DMS153 (cell line): ENCODE measurements around the gene PTPRT.

Experiments
- DNase-seq: peaks from one replicate; lab custom pipeline; 2025; lab: John Stamatoyannopoulos, UW

PTPRT gene

DNA sequence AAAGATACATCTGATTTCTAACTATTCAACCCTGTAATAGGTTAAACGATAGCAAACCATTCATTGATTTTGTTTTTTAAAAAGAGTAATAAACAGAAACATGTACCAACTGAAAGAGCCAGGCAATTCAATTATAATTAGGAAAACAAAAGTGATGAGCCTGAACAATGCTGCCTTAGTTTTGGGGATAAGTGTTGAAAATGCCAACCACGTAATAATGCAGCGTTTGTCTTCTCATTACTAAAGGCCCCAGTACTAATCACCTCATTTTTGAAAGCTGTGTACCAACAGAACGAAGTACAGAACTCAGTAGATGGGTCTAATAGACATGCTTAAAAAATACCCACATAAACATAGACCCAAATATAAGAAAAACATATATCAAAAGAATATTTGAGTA is 907.9 kb downstream of the PTPRT start:
- no peak for DNase-seq

DNA sequence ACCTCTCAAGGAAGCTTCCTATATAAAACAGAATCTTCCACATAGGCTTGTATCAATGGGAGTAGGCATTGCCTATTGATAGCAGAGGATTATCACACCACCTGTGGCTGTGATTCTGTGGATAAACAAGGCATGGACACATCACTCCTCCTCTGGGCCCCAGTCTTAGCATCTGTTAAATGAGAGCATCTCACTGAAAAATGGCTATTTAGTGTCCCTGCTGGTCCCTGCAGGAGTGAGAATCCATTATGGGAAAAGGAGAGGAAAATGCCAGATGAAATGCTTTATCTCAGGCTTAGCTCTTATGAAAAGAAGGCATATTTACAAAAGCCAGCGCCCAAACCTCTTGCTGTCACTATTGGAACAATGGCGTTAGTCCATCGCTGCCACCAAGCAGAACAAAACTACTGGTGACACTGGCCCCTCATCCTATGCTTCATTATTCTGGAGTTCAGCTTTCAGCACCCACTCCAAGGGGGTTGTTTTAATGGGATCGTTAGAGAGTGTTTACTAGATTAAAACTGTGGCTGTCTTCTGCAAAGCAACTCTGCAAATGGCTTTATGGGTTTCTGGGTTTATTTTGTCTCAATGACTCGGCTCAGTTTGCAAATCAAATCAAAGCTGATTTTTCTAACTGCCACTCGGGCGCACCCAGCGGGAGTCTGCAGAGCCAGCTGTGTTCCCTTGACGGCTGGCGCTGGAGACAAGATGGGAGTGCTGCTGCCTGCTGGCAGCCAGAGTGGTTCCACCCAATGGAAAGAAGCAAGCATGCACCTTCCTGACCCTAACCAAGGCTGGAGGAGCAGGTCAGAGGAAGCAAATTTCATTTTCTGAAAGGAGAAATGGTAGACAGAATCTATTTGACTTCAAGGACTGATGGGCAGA is 912.7 kb downstream of the PTPRT start:
- peak; percentile 72 for DNase-seq

DNA sequence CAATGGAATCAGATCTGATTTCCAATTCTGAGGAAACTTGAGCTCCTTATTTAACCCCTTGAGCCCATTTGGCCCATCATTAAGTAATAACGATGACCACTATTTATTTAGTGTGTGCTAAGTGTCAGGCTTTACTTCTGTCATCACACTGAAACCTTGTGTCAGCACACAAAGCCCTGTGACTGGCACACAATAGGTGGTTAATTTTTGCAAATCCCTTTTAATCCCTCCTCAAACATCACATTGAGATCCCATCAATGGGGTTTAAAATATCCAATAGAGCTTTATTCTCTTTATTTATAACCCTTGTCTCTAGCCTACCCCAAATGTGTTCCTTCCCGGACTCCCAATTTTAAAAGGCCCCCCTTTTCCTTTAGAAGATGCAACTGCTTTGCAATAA is 914.7 kb downstream of the PTPRT start:
- no peak for DNase-seq

DNA sequence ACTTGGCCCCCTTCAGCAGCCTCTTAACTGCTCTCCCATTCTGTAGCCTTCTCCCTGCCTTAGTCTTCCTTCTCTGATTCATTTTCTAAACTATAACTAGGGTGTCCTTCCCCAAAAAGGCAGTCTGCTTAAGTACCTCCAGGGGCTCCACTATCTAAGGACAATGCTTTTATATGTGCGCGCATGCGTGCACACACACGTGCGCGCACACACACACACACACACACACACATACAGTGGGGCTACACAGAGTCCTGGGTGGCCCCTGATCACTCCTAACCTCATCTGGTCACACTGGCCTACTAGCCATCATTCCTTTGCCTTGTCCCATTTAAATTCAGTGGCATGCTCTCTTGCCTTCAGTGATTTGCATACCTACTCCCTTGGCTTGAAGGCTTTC is 917.2 kb downstream of the PTPRT start:
- no peak for DNase-seq

DNA sequence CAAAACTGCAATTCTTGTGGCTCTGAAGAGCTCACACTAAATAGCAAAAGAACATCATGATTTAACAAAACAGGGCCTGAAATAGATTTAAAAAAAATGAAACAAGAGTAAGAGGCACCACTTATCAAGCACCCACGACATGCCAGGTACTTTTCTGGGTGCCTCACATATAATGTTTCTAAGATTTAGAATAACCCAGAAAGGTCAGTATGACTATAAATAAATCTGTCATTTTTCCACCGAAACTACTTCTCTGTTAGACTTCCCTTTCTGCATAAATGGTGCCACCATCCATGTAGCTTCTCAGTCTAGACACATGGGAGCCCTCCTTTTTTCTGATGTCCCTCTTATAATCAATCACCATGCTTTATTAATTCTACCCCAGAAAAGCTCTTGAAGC is 919.2 kb downstream of the PTPRT start:
- DNase-seq, result no peak

DNA sequence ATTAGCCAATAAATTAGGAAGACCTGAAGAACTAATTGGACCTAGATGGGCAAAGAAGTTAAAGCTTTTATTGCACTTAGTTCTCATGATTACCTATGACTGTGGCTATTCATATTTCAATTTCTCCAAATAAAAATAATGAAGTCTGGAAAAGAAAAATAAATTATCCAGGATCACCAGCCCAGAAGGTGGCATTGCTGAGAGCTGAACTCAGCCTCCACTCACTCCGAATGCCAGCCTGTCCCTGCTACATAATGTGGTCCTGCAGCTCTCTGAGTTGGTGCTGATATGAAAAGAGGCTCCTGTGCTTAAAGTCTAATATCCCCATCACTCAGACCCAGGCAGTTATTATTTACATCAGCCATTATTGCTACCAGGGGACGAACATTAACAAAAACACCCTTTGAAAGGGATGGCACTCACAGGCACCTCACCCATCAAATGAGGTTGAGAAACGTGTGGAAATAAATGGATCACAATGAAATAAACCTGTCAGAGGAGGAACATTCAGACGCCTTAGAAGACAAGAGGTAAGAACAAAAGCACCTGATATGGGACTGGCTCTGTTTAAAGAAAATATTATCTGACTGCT is 921.8 kb downstream of the PTPRT start:
- no peak for DNase-seq

DNA sequence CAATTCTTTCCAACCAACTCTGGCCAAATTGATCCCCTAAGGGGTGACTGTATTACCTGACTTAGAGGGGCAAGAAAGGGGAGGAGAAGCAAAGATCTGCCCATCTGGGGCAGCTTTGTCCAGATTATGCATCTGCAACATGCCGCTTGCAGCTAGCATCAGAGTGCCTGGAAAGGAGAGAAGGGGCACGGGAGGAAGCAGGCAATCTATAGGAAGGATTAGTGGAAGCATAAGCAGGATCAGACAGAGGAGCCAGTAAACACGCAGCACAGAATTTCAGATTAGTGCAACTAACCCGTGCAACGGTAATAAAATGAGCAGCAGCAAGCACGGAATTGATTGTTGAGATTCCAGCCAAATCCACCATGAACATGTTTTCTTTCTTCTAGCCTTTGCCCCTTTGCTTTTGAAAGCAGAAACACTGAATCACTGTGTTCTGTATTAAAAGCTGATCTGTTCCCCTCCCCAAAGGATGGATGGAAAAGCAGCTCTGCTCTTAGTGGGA is 927.9 kb downstream of the PTPRT start:
- no peak for DNase-seq

DNA sequence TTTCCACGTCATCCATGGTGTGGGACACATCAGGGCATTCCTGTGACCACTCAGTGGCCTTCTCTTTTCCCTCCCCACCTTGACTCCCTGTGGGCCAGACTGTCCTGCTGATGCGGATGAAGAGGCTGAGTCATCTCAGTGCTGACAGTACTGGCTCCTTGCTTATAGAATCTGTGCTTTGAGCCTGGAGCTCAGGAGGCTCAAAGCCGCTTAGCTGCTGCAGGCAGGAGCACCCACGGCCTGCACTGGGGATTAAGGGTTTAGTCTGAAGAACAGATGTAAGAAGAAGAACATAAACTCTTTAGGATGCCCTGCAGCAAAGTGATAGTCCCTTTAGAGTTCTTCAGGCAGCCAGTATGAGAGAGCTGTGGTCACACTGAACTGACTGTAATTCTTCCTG is 929.5 kb downstream of the PTPRT start:
- no peak for DNase-seq

DNA sequence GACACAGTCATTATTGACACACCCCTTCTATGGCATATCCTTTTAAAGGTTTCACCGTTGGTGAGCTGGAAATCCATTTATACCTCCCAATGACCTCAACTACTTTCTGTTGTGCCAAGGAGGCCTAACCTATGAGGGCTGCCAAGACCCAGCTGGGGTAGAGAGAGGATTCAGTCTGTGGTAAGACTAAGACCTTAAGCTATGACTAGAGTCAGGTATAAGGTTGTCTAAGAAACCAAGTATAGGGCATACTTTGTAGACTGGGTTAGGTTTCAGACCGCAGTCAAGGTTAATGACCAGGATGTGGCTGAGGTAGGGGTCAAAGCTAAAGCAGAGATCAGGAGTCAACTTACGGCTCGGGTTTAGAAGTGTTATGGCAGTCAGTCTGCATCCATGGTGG is 930.3 kb downstream of the PTPRT start:
- no peak for DNase-seq

DNA sequence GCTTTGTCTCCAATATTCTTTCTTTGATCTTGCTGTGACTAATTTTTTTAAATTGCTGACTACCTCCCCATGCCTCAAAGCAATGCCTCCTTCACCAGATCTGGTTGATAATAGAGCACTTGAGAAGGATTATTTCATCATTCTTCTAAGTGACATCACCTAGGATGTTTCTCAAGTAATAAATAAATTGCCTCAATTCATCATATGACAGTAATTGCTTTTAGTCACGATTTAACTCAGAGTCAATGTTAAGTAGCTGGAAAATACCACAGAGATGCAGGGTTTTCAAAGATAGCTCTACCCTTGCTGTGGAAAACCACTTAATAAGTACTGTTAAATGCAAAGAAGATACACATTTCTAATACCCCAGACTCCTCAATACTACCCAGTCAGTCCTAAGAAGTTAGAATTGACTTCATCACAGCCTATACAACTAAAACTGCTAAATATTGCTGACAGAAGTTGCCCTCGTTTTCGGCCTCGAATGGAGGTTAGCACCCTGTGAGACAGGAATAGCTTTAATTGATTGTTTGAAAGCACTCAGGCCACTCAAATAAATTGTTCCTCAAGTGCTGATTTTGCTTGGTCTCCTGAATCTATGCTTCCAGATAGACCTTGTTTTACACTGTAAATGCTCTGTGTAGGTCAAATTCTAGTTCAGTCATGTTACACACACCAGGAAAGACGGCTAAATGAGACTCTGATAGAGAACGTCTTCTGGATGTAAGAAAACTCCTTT is 931.0 kb downstream of the PTPRT start:
- no peak for DNase-seq

DNA sequence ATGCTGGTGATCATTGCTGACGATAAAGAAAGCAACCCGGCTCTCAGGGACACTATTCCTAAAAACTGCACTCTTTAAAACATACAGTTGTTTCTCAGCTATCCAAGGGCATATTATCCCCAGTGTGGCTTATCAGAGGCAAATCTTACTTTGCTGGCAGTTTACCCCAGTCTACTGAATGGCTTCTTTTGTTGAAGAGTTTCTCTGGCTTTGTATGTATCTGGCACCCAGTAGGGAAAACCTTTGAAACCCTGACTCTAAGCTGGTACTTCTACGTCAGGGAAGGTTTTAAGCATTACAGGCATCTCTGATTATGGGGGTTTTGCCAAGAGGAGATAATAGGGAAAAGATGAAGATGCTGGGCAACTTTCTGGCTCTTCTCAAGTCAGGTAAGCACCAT is 933.9 kb downstream of the PTPRT start:
- DNase-seq, result no peak

DNA sequence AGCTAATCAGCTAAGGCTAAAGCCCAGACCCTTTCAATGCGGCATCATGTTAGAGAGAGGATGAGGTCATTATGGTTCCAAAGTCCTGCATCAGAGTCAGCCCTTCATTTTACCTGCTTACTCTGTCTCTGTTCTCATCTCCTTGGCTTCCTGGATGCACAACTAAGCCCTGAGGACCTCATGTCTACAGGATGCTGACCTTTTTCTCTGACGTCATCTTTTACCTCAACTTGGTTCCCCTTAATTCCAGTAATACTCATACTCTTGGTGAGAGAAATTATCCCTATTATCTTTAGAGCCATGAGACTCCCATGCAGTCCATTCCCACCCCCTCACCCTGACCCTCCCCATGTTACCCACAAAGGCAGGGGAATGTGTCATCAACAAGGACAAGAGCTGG is 935.0 kb downstream of the PTPRT start:
- DNase-seq, result no peak

DNA sequence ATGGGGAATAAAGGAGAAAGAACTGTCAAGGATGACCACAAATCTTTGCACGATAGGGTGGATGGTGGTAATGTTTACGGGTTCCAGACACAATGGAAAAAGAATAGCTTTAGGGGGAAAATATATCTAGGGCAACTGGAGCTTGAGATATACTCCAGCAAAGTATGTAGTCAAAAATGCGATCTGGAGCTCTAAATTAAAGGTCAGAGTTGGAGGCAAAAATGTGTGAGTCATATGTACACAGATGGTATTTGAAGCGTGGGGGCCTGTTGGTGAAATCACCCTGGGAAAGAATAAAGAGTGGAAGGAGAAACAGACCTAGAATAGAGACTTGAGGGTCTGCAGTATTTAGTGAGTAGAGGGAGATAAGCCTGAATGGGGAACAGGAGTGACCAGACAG is 937.6 kb downstream of the PTPRT start:
- DNase-seq, result no peak

DNA sequence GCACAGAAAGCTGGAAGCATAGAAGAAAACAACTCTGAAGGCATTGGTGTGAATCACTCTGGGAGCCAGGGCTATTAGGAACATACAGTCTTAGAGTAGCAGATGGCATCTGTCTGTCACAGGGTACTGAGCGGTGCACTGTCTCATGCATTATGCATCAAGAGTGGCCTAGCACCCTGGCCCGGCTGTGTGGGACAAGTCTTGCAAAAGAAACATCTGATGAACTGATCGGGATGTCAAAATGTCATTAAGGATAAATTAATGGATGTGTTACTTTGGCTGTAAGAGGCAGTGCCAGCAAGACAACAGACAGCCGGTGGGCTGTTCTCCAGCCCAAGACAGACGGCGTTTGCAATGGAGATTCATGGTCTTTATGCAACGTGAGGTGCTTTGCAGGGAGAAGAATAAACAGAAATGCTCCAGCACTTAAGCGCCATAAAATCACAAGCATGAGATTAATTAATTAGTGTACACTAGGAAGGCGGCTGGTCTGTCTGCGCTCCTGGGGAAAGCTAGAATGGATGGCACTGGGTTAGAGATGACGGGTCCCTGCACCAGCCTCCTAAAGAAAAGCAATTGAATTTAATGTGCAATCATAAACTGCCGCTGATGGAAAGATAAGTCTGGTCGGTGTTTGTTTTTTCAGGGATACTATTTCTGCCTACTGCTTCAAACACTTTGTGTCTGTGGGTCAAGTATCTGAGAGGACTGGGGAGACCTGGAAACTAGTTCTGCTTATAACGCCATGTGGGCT is 970.9 kb downstream of the PTPRT start:
- peak; percentile 82 for DNase-seq

DNA sequence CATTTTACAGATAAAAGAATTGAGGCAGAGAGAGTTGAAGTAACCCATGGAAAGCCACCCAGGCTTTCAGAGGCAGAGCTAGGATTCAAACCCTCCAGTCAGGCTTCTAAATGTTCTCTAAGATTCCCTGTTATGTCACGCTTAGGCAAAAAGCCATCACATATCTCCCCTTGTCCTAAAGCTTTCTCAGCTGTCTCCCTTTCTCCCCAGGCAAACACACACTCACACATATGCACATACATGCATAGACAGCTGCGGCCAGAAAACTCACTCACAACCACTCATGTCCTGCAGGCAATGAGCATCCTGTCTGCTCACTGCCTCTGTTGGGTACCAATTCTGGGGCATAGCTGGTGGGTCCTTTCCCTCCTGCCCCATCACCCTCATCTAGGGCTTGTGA is 975.6 kb downstream of the PTPRT start:
- no peak for DNase-seq

DNA sequence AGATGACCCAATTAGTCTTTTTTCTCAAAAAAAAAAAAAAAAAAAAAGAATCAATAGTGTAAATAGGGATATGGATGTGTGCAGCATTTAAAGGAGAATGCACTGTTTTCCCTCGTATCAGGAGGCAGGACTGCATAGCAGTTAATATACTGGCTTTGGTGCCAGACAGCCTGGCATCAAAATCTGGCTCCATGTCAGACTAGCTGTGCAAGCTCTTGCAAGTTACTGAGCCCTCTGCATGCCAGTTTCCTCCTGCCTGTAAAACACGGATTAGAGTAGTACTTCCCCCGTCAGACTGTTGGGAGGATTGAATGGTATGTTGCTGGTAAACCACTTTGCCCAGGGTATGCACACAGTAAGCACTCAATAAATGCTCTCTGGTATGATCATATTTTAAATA is 977.3 kb downstream of the PTPRT start:
- DNase-seq, result no peak

DNA sequence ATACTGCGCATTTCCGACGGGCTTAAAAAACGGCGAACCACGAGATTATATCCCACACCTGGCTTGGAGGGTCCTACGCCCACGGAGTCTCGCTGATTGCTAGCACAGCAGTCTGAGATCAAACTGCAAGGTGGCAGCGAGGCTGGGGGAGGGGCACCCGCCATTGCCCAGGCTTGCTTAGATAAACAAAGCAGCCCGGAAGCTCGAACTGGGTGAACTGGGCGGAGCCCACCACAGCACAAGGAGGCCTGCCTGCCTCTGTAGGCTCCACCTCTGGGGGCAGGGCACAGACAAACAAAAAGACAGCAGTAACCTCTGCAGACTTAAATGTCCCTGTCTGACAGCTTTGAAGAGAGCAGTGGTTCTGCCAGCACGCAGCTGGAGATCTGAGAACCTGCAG is 983.1 kb downstream of the PTPRT start:
- DNase-seq, result peak; percentile 55

DNA sequence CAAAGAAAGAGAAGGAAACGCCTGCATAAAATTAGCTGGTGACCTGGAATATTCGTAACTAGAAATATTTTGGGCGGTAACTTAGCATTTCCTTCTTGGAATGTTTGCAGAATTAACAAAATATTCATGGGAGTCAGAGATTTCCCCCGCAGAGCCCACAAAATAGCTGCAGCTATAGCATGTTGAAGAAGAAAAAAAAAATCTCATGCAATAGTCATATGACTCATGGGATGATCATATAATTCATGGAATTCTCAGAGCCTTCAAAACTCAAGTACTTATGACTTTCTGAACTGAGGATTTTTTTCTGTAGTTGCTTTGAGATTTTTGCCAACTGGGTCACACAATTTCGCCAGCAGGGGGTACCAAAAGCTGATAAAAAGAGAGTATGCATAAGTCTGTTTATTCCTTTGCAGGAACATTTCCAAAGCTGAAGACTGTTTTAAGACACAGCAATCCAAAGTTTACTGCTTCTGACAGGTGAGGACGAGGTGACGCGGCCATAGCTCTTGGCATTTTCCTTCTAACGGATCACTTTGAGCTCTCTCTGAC is 985.5 kb downstream of the PTPRT start:
- no peak for DNase-seq

DNA sequence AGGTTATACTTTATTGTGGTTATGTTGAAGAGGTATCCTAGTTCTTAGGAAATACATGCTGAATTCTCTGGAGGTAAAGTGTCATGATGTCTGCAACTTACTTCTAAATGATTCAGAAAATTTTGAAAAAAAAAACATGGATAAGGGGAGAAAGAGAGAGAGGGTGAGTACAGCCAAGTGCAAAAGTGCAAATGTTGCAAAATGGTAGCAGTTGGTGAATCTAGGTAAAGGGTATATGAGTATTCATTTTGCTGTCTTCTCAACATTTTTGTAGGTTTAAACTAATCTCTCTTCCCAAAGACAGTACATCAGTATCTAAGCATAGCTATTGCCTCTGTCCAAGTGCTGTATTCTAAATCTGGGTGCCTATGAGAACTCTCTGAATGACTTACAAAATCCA is 992.1 kb downstream of the PTPRT start:
- no peak for DNase-seq

DNA sequence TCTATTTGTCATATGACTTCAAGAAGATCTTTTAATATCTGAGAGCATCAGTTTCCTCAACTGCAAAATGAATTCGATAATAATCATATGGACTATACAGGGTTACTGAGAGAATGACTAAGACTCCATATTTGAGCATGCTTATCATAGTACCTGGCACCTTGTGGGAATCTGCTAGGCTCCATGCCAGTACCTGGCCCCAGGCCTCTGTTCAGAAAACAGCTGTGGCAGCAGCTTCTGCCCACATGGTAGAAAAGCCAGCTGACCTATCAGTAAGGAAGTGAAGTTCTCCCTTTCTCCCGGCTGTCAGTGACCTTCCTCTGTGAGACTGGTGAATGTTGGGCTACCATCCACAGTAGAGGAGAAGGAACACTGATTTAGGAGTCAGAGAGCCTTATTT is 996.6 kb downstream of the PTPRT start:
- DNase-seq, result no peak

DNA sequence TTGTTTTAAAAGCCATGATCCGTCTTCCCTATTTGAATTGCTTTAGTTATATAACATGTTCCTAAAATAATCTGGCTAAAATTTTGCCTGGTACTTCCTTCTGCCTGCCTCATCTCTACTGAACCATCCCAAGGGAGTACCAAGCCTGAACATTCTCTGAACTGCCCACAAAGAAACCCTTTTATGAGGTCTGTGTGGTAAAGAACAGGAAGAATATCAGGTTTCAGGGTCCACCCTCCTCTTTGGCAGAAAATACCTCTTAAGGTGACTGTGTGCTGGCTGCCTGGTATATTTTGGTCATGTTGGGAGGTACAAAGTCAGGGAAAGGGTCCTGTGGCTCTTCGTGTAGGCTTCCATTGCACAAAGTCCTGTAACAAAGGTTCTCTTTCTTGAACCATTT is 997.4 kb downstream of the PTPRT start:
- DNase-seq, result peak; percentile 62
